Neuronal stem cell (in vitro differentiated cells): ENCODE results near the gene TAPT1.
A peak's percentile ranks its signal among the peaks of the same experiment; 100 is the strongest.

ENCODE experiments used
- DNase-seq: peaks from one replicate; pipeline ENCODE4 v3.0.0-alpha.2; 2013; ENCODE audit warnings: low spot score
- H2AFZ ChIP-seq: one replicate; pipeline ENCODE4 v1.6.1; 2013; ENCODE audit warnings: mild to moderate bottlenecking, low read length, inconsistent platforms
- H2AK5ac ChIP-seq: 2 replicates; pipeline ENCODE4 v1.6.1; 2013; ENCODE audit warnings: low read depth, mild to moderate bottlenecking, inconsistent platforms, low read length, moderate library complexity, mixed read lengths
- H2BK120ac ChIP-seq: 2 replicates; pipeline ENCODE4 v1.6.1; 2013; ENCODE audit warnings: low read depth, mild to moderate bottlenecking, inconsistent platforms, low read length, moderate library complexity, mixed read lengths
- H2BK12ac ChIP-seq: one replicate; pipeline ENCODE4 v1.6.1; 2013; ENCODE audit warnings: low read length, inconsistent platforms
- H2BK15ac ChIP-seq: 2 replicates; pipeline ENCODE4 v1.6.1; 2013; ENCODE audit warnings: mild to moderate bottlenecking, low read length, inconsistent platforms, mixed read lengths
- H2BK5ac ChIP-seq: one replicate; pipeline ENCODE4 v1.6.1; 2013; ENCODE audit warnings: inconsistent platforms, mild to moderate bottlenecking, low read length, moderate library complexity
- H3K14ac ChIP-seq: one replicate; pipeline ENCODE4 v1.6.1; 2013; ENCODE audit warnings: low read length, inconsistent platforms
- H3K18ac ChIP-seq: 2 replicates; pipeline ENCODE4 v1.6.1; 2013; ENCODE audit warnings: low read length, inconsistent platforms
- H3K23ac ChIP-seq: 2 replicates; pipeline ENCODE4 v1.6.1; 2013; ENCODE audit warnings: low read depth, mild to moderate bottlenecking, mixed read lengths, low read length, inconsistent platforms; ENCODE audit not compliant: poor library complexity
- H3K27ac ChIP-seq: replicated peaks from 3 replicates; pipeline ENCODE4 v1.5.1; 2013; ENCODE audit warnings: low read length, inconsistent platforms
- H3K27me3 ChIP-seq, 3 experiments: 2 replicates each; pipeline ENCODE4 v1.6.1; 2013; ENCODE audit warnings: low read length in 3 of 3, mild to moderate bottlenecking in 2 of 3, inconsistent platforms in 1 of 3, low read depth in 1 of 3, mixed read lengths in 1 of 3, moderate library complexity in 1 of 3; ENCODE audit not compliant: control insufficient read depth in 3 of 3, insufficient read depth in 3 of 3
- H3K36me3 ChIP-seq, 2 donors: replicated peaks in 1 of 2; 2 replicates each; pipeline ENCODE4 v1.6.1; 2013; ENCODE audit warnings: low read length in 2 of 2; ENCODE audit not compliant: control insufficient read depth in 2 of 2, insufficient read depth in 2 of 2
- H3K4ac ChIP-seq: 2 replicates; pipeline ENCODE4 v1.6.1; 2013; ENCODE audit warnings: inconsistent platforms, mild to moderate bottlenecking, low read length, moderate library complexity
- H3K4me1 ChIP-seq, 2 donors: 1 replicate in 1 of 2; 2 replicates in 1 of 2; pipeline ENCODE4 v1.6.1; 2013; ENCODE audit warnings: low read length in 2 of 2, low read depth in 1 of 2; ENCODE audit not compliant: control insufficient read depth in 2 of 2, insufficient read depth in 1 of 2
- H3K4me2 ChIP-seq: one replicate; pipeline ENCODE4 v1.6.1; 2013; ENCODE audit warnings: mild to moderate bottlenecking, low read length, inconsistent platforms; ENCODE audit not compliant: insufficient read depth, poor library complexity, severe bottlenecking
- H3K4me3 ChIP-seq, 2 donors: 2 replicates each; pipeline ENCODE4 v1.5.1; 2013; ENCODE audit warnings: low read length in 2 of 2, mild to moderate bottlenecking in 2 of 2, inconsistent platforms in 1 of 2, moderate library complexity in 1 of 2
- H3K79me1 ChIP-seq: one replicate; pipeline ENCODE4 v1.6.1; 2013; ENCODE audit warnings: low read depth, mild to moderate bottlenecking, inconsistent platforms, low read length, moderate library complexity
- H3K9ac ChIP-seq: one replicate; pipeline ENCODE4 v1.6.1; 2013; ENCODE audit warnings: mild to moderate bottlenecking, low read depth, low read length, inconsistent platforms; ENCODE audit not compliant: poor library complexity
- H3K9me3 ChIP-seq, 2 donors: replicated peaks in 1 of 2; 2 replicates each; pipeline versions ENCODE3 to v1.6.1; 2013; ENCODE audit warnings: low read length in 2 of 2, mild to moderate bottlenecking in 2 of 2, inconsistent platforms in 1 of 2, low read depth in 1 of 2, mixed read lengths in 1 of 2, moderate library complexity in 1 of 2; ENCODE audit not compliant: control insufficient read depth in 2 of 2, insufficient read depth in 1 of 2
- H4K8ac ChIP-seq: one replicate; pipeline ENCODE4 v1.6.1; 2013; ENCODE audit warnings: low read depth, mild to moderate bottlenecking, inconsistent platforms, low read length, moderate library complexity
- H4K91ac ChIP-seq: one replicate; pipeline ENCODE4 v1.6.1; 2013; ENCODE audit warnings: low read length, low read depth, mild to moderate bottlenecking, inconsistent platforms; ENCODE audit not compliant: poor library complexity
- WGBS, 2 donors: extraction: QIAGEN DNeasy Blood & Tissue Kit; methylation state at CpG; one replicate each; pipeline ENCODE4 v1.1.7; 2013; ENCODE audit warnings: missing lambda C conversion rate in 2 of 2, mixed read lengths in 1 of 2; ENCODE audit not compliant: insufficient read length in 2 of 2, insufficient replicate concordance in 1 of 2; ENCODE audit errors: extremely low coverage in 2 of 2; 5-methylcytosine and 5-hydroxymethylcytosine counted together

Gene TAPT1

DNA sequence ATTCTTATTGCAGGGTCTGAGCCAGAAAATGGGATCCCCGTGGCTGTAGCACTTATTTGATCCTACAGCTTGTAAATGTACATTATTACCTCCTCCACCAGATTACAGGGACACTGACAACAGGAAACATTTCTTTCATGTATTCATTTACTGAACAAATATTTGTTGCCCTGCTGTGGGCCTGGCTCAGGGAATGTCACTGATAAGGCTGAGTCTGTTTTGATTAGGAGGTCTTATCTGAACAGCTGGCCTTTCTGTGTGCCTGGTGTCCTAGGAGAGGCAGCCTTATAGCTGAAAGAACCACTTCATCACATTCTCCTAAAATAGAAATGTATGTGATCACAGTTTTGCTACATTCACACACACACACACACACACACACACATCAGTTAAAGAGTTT lies 96.9 kb downstream of the TAPT1 start:
- Histone ChIP-seq H3K27ac (no peak overlapping the region), H3K18ac (no peak overlapping the region)
- DNase-seq: no peak

DNA sequence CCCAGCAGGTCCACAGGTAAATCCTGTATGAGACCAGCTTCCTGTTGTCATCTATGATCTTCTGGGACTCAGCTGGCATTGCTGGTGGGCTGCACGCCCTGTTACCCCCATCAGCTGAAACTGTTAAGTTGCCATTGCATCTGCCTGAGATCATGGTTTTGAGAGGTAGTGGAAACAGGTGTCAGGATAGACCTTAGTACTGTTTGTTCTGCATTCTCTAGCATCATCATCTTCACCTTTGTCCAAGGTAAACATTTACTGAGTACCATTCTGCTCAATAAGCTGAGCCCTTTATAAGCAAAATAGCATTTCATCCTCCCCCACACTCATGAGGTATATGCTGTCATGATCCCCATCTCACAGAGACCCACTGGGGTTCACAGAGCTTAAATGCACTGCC lies 99.6 kb downstream of the TAPT1 start:
- Histone ChIP-seq H4K91ac (no peak overlapping the region), H4K8ac (no peak overlapping the region), H3K36me3 (no peaks in the 10 kb centered on the region), H3K79me1 (no peaks in the 10 kb centered on the region), H3K18ac (no peak overlapping the region), H3K14ac (no peak overlapping the region), H3K4me1 (peaks cover 0 to 2% of the 10 kb centered on the region in 2 donors), H2AK5ac (no peak overlapping the region), H3K4ac (no peak overlapping the region), H3K4me2 (no peak overlapping the region), H2BK120ac (no peak overlapping the region), H3K9ac (no peak overlapping the region), H3K27me3 (peaks cover 0 to 38% (median 0%) of the 10 kb centered on the region in 3 experiments), H2AFZ (no peak overlapping the region), H2BK5ac (no peak overlapping the region), H3K9me3 (no peaks in the 10 kb centered on the region), H2BK15ac (no peak overlapping the region), H3K23ac (no peak overlapping the region), H3K4me3 (no peak overlapping the region), H2BK12ac (no peak overlapping the region), H3K27ac (no peak overlapping the region)
- no CpG with 5 or more reads among the region's 1 CpG for WGBS, 2 donors
- no peak for DNase-seq

More for the DNA sequence above, 96.9 kb downstream of the TAPT1 start:
- H3K14ac ChIP-seq: no peak overlapping the region
- H3K27me3 ChIP-seq: peaks cover 0 to 30% (median 0%) of the 10 kb centered on the region in 3 experiments
- WGBS, 2 donors: no CpG with 5 or more reads among the region's 1 CpG
- H3K9ac ChIP-seq: no peak overlapping the region
- no peaks in the 10 kb centered on the region for H3K79me1 ChIP-seq
- H2BK15ac ChIP-seq: no peak overlapping the region
- no peak overlapping the region for H2AK5ac ChIP-seq
- no peak overlapping the region for H4K91ac ChIP-seq
- no peak overlapping the region for H2BK120ac ChIP-seq
- no peaks in the 10 kb centered on the region for H3K9me3 ChIP-seq
- H3K4me1 ChIP-seq: no peaks in the 10 kb centered on the region
- H2BK12ac ChIP-seq: no peak overlapping the region
- H3K4me3 ChIP-seq: no peak overlapping the region
- no peak overlapping the region for H3K4me2 ChIP-seq
- no peaks in the 10 kb centered on the region for H3K36me3 ChIP-seq
- no peak overlapping the region for H4K8ac ChIP-seq
- no peak overlapping the region for H2AFZ ChIP-seq
- H2BK5ac ChIP-seq: no peak overlapping the region
- H3K4ac ChIP-seq: no peak overlapping the region
- H3K23ac ChIP-seq: no peak overlapping the region

DNA sequence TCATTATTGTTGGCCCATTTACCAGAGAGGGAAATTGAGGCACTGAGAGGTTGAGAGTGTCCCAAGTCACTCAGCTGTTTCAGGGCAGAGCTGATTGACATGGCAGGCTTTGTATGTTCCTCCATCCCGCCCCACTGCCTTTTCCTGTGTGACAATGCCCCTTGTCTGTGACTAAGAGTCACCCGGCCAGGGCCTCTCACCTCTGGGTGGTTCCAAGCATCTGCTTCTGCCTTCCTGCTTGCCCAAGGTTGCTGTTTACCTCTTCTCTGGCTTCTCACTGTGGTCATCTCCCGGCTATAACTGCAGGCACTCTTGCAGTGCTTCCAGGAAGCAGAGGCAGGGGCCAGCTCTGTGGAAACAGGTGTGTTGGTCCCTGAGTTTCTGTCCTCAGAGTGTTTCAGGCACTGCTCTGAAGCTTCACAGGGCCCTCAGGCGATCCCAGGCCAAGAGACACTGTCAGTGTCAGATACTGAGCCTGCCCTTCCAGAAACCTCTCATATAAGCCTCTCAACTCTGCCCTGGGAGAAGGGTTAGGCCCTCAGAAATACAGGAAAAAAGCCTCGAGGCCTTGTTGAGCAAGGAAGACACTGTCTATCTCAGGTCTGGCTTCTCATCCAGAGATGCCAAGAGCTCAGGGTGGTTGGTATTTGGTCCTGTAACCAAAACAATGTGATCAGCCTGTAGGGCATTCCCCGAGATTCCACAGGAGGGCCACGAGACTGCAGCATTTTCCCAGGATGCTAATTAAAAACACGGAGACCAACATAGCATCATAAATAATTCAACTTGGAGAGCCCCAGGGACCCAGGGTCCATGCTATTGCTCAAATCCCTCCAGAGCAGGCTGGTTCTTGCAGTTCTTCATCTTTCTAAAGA lies 100.5 kb downstream of the TAPT1 start:
- no peaks in the 10 kb centered on the region for H3K36me3 ChIP-seq
- no peak overlapping the region for H2BK12ac ChIP-seq
- no peak overlapping the region for H2BK5ac ChIP-seq
- H3K4ac ChIP-seq: no peak overlapping the region
- no peak overlapping the region for H2BK15ac ChIP-seq
- WGBS, 2 donors: no CpG with 5 or more reads among the region's 8 CpGs
- H4K8ac ChIP-seq: no peak overlapping the region
- no peak overlapping the region for H2BK120ac ChIP-seq
- no peak overlapping the region for H4K91ac ChIP-seq
- no peaks in the 10 kb centered on the region for H3K9me3 ChIP-seq
- H3K18ac ChIP-seq: peak overlapping the region; percentile 39
- no peak overlapping the region for H3K27ac ChIP-seq
- peaks cover 0 to 38% (median 0%) of the 10 kb centered on the region in 3 experiments for H3K27me3 ChIP-seq
- no peak for DNase-seq
- H3K14ac ChIP-seq: no peak overlapping the region
- H3K4me1 ChIP-seq: peaks cover 0 to 2% of the 10 kb centered on the region in 2 donors
- no peak overlapping the region for H3K4me3 ChIP-seq
- H2AK5ac ChIP-seq: no peak overlapping the region
- no peak overlapping the region for H3K4me2 ChIP-seq
- H2AFZ ChIP-seq: peak overlapping the region; percentile 25
- no peak overlapping the region for H3K23ac ChIP-seq
- no peak overlapping the region for H3K9ac ChIP-seq
- no peaks in the 10 kb centered on the region for H3K79me1 ChIP-seq

DNA sequence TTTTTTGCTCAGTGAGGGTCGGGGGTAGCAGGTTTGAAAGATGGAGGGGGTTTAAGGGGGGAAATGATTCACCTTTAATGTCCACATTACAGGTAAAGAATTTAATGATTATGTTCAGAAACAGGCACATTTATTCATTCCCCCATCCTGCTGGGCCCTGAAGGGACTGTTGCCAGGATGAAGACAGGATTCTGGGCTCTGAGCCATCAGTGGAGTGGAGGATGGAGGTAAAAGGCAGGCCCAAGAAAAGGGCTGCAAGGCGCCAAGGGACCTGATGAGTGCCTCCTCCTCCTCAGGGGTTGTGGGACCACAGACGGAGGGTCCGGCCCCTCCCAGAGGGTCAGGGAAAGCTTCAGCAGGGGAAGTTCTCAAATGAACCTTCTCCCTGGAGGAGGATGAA lies 102.0 kb downstream of the TAPT1 start:
- H3K9ac ChIP-seq: no peak overlapping the region
- no peaks in the 10 kb centered on the region for H3K36me3 ChIP-seq
- no CpG with 5 or more reads among the region's 4 CpGs for WGBS, 2 donors
- H2BK120ac ChIP-seq: no peak overlapping the region
- H2BK15ac ChIP-seq: no peak overlapping the region
- no peak overlapping the region for H3K27ac ChIP-seq
- DNase-seq: no peak
- H3K27me3 ChIP-seq: peaks cover 0 to 28% (median 0%) of the 10 kb centered on the region in 3 experiments
- H3K79me1 ChIP-seq: no peaks in the 10 kb centered on the region
- H4K91ac ChIP-seq: no peak overlapping the region
- no peak overlapping the region for H3K4ac ChIP-seq
- H2BK12ac ChIP-seq: no peak overlapping the region
- H3K18ac ChIP-seq: no peak overlapping the region
- no peak overlapping the region for H2AFZ ChIP-seq
- H3K4me1 ChIP-seq: peaks cover 0 to 2% of the 10 kb centered on the region in 2 donors
- no peak overlapping the region for H3K23ac ChIP-seq
- no peak overlapping the region for H3K4me2 ChIP-seq
- no peak overlapping the region for H3K4me3 ChIP-seq
- no peak overlapping the region for H3K14ac ChIP-seq
- no peak overlapping the region for H4K8ac ChIP-seq
- H3K9me3 ChIP-seq: no peaks in the 10 kb centered on the region
- no peak overlapping the region for H2BK5ac ChIP-seq
- no peak overlapping the region for H2AK5ac ChIP-seq
